GM23338 (cell line): ENCODE data around the gene MAST2. TPM values are rescaled to one million over a fixed set of nuclear protein-coding genes. Genes with fewer than 3 reads are reported as not detected.

Experiments used
- ATAC-seq: fragments of 200-7000 bp; cut with Tn5 transposase; 3 replicates; pipeline ENCODE4 v1.9.1; 2020
- DNase-seq: peaks from one replicate; pipeline ENCODE4 v3.0.0-alpha.2; 2015; ENCODE audit warnings: low spot score
- H2AFZ ChIP-seq: fragments of 200-600 bp; sonication (generic); 2 replicates; pipeline ENCODE4 v1.8.0; 2016; ENCODE audit warnings: antibody characterized with exemption, mild to moderate bottlenecking, moderate library complexity
- H3F3A ChIP-seq: fragments of 200-600 bp; sonication (generic); replicated peaks from 2 replicates; pipeline ENCODE4 v1.8.0; 2017; ENCODE audit warnings: antibody characterized with exemption, mixed run types, low read depth
- H3K27ac ChIP-seq: fragments of 200-600 bp; sonication (generic); 2 replicates; pipeline ENCODE4 v1.6.1; 2016; ENCODE audit warnings: low read depth
- H3K27me3 ChIP-seq: fragments of 200-600 bp; sonication (generic); 2 replicates; pipeline ENCODE4 v1.8.0; 2016; ENCODE audit warnings: mild to moderate bottlenecking, mixed run types, moderate library complexity; ENCODE audit not compliant: insufficient read depth
- H3K36me3 ChIP-seq: fragments of 200-600 bp; sonication (generic); 2 replicates; pipeline ENCODE4 v1.8.0; 2016; ENCODE audit warnings: mild to moderate bottlenecking; ENCODE audit not compliant: insufficient read depth
- H3K4me1 ChIP-seq: fragments of 200-600 bp; sonication (generic); 2 replicates; pipeline ENCODE4 v1.8.0; 2016; ENCODE audit warnings: mild to moderate bottlenecking, moderate library complexity; ENCODE audit not compliant: insufficient read depth
- H3K4me2 ChIP-seq: fragments of 200-600 bp; sonication (generic); 2 replicates; pipeline ENCODE4 v1.7.1; 2017; ENCODE audit warnings: mixed run types
- H3K4me3 ChIP-seq: fragments of 200-600 bp; sonication (generic); 2 replicates; pipeline ENCODE4 v1.6.1; 2016; ENCODE audit warnings: mixed run types
- H3K79me2 ChIP-seq: fragments of 200-600 bp; sonication (generic); replicated peaks from 2 replicates; pipeline ENCODE4 v1.8.0; 2017; ENCODE audit warnings: mild to moderate bottlenecking; ENCODE audit not compliant: insufficient read depth
- H3K9me2 ChIP-seq: fragments of 200-600 bp; sonication (generic); 2 replicates; pipeline ENCODE4 v1.8.0; 2017; ENCODE audit not compliant: insufficient read depth
- H4K20me1 ChIP-seq: fragments of 200-600 bp; sonication (generic); replicated peaks from 2 replicates; pipeline ENCODE4 v1.8.0; 2017; ENCODE audit warnings: mild to moderate bottlenecking; ENCODE audit not compliant: insufficient read depth
- H3K27ac Mint-ChIP-seq: 2 replicates; pipeline ENCODE4 v1.8.0; 2020; ENCODE audit warnings: inconsistent platforms, mild to moderate bottlenecking, moderate library complexity, mixed read lengths
- H3K27me3 Mint-ChIP-seq: 3 replicates; pipeline ENCODE4 v1.8.0; 2022; ENCODE audit warnings: low read depth, mild to moderate bottlenecking, moderate library complexity, mixed read lengths, inconsistent platforms; ENCODE audit not compliant: insufficient read depth, poor library complexity
- H3K36me3 Mint-ChIP-seq: 3 replicates; pipeline ENCODE4 v1.8.0; 2021; ENCODE audit warnings: low read depth, mild to moderate bottlenecking, inconsistent platforms, moderate library complexity, mixed read lengths
- H3K4me1 Mint-ChIP-seq: 3 replicates; pipeline ENCODE4 v1.8.0; 2020; ENCODE audit warnings: mild to moderate bottlenecking, inconsistent platforms, mixed read lengths
- H3K4me3 Mint-ChIP-seq: 3 replicates; pipeline ENCODE4 v1.8.0; 2021; ENCODE audit warnings: moderate library complexity, mild to moderate bottlenecking, inconsistent platforms, mixed read lengths
- H3K9me3 Mint-ChIP-seq: 3 replicates; pipeline ENCODE4 v1.8.0; 2020; ENCODE audit warnings: moderate library complexity, mild to moderate bottlenecking, inconsistent platforms, mixed read lengths
- CTCF ChIP-seq, 2 experiments: fragments of 200-600 bp in 1 of 2; sonication (generic) in 1 of 2; conservative IDR thresholded peaks; 2 replicates each; pipeline versions ENCODE4 v1.5.1 to v1.6.1; 2016 to 2017; ENCODE audit warnings: antibody characterized with exemption in 2 of 2, low read depth in 2 of 2, mild to moderate bottlenecking in 2 of 2, moderate library complexity in 1 of 2
- EZH2phosphoT487 ChIP-seq: fragments of 200-600 bp; sonication (generic); IDR thresholded peaks from one replicate; pipeline ENCODE4 v1.8.1; 2018; ENCODE audit warnings: antibody characterized with exemption; ENCODE audit not compliant: unreplicated experiment
- JUNB ChIP-seq: IDR thresholded peaks from one replicate; pipeline ENCODE4 v1.6.1; 2016; ENCODE audit warnings: antibody characterized with exemption; ENCODE audit not compliant: unreplicated experiment
- NANOG ChIP-seq: IDR thresholded peaks from 2 replicates; pipeline ENCODE4 v1.6.1; 2016; ENCODE audit warnings: antibody characterized with exemption, borderline replicate concordance
- POLR2AphosphoS5 ChIP-seq: IDR thresholded peaks from 2 replicates; pipeline ENCODE4 v1.6.1; 2016; ENCODE audit warnings: antibody characterized with exemption, low read depth
- STAT1 ChIP-seq: IDR thresholded peaks from one replicate; pipeline ENCODE4 v1.6.1; 2016; ENCODE audit warnings: antibody characterized with exemption; ENCODE audit not compliant: unreplicated experiment
- ZNF331 ChIP-seq: fragments of 250-450 bp; sonication (Bioruptor Pico); IDR thresholded peaks from 2 replicates; pipeline ENCODE4 v1.5.0; 2020; ENCODE audit warnings: low read depth, mild to moderate bottlenecking, moderate library complexity
- polyA plus RNA-seq: library from polyadenylated mRNA; unstranded; fragments of >200 nt; fragmentation: Nextera tagmentation; extraction: Ambion mirVana; gene quantifications from 2 replicates; pipeline ENCODE4 v1.2.1, GENCODE V29; 2016
- total RNA-seq: library from RNA; depleted of rRNA; stranded (reverse); fragments of >200 nt; shearing (Covaris generic); gene quantifications from 2 replicates; pipeline ENCODE4 v1.2.3, GENCODE V29; 2014
- TF ChIP-seq, protein P1 (sequence below): fragments of 250-450 bp; sonication (Bioruptor Pico); IDR thresholded peaks from 2 replicates; pipeline ENCODE4 v1.5.0; 2020; ENCODE audit warnings: mild to moderate bottlenecking, moderate library complexity
- TF ChIP-seq, protein P2 (sequence below): IDR thresholded peaks from 2 replicates; pipeline ENCODE4 v1.6.1; 2016; ENCODE audit warnings: antibody characterized with exemption

MAST2 gene
- total and polyA plus RNA-seq, 2 experiments from 2014 or later: 11.5 to 57.7 TPM

DNA sequence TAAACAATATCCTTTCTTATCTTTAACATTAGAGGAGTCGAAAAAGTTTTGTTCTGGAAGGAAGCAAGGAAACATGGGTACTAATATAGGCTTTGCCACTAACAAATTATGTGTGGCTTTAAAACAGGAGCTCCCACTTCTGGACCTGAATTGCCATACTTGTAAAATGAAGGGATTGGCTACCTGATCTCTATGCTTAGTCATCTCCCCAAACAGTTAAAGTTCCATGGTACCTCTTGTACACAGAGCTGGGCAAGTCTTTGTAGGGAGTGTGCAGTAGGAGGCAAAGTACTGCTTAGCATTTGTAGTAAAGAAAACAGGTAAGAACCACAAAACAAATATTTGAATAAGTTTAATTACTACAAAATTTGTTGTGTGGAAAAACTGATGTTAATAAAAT lies 81.3 kb downstream of the MAST2 start (continued):
- TF ChIP-seq, protein P1, sequence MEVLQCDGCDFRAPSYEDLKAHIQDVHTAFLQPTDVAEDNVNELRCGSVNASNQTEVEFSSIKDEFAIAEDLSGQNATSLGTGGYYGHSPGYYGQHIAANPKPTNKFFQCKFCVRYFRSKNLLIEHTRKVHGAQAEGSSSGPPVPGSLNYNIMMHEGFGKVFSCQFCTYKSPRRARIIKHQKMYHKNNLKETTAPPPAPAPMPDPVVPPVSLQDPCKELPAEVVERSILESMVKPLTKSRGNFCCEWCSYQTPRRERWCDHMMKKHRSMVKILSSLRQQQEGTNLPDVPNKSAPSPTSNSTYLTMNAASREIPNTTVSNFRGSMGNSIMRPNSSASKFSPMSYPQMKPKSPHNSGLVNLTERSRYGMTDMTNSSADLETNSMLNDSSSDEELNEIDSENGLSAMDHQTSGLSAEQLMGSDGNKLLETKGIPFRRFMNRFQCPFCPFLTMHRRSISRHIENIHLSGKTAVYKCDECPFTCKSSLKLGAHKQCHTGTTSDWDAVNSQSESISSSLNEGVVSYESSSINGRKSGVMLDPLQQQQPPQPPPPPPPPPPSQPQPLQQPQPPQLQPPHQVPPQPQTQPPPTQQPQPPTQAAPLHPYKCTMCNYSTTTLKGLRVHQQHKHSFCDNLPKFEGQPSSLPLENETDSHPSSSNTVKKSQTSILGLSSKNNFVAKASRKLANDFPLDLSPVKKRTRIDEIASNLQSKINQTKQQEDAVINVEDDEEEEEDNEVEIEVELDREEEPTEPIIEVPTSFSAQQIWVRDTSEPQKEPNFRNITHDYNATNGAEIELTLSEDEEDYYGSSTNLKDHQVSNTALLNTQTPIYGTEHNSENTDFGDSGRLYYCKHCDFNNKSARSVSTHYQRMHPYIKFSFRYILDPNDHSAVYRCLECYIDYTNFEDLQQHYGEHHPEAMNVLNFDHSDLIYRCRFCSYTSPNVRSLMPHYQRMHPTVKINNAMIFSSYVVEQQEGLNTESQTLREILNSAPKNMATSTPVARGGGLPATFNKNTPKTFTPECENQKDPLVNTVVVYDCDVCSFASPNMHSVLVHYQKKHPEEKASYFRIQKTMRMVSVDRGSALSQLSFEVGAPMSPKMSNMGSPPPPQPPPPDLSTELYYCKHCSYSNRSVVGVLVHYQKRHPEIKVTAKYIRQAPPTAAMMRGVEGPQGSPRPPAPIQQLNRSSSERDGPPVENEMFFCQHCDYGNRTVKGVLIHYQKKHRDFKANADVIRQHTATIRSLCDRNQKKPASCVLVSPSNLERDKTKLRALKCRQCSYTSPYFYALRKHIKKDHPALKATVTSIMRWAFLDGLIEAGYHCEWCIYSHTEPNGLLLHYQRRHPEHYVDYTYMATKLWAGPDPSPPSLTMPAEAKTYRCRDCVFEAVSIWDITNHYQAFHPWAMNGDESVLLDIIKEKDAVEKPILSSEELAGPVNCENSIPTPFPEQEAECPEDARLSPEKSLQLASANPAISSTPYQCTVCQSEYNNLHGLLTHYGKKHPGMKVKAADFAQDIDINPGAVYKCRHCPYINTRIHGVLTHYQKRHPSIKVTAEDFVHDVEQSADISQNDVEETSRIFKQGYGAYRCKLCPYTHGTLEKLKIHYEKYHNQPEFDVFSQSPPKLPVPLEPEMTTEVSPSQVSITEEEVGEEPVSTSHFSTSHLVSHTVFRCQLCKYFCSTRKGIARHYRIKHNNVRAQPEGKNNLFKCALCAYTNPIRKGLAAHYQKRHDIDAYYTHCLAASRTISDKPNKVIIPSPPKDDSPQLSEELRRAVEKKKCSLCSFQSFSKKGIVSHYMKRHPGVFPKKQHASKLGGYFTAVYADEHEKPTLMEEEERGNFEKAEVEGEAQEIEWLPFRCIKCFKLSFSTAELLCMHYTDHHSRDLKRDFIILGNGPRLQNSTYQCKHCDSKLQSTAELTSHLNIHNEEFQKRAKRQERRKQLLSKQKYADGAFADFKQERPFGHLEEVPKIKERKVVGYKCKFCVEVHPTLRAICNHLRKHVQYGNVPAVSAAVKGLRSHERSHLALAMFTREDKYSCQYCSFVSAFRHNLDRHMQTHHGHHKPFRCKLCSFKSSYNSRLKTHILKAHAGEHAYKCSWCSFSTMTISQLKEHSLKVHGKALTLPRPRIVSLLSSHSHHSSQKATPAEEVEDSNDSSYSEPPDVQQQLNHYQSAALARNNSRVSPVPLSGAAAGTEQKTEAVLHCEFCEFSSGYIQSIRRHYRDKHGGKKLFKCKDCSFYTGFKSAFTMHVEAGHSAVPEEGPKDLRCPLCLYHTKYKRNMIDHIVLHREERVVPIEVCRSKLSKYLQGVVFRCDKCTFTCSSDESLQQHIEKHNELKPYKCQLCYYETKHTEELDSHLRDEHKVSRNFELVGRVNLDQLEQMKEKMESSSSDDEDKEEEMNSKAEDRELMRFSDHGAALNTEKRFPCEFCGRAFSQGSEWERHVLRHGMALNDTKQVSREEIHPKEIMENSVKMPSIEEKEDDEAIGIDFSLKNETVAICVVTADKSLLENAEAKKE (CRISPR knock-in tag): no peak
- TF ChIP-seq ZNF331 (CRISPR knock-in tag) (no peak), EZH2phosphoT487 (no peak), JUNB (no peak), POLR2AphosphoS5 (no peak)

DNA sequence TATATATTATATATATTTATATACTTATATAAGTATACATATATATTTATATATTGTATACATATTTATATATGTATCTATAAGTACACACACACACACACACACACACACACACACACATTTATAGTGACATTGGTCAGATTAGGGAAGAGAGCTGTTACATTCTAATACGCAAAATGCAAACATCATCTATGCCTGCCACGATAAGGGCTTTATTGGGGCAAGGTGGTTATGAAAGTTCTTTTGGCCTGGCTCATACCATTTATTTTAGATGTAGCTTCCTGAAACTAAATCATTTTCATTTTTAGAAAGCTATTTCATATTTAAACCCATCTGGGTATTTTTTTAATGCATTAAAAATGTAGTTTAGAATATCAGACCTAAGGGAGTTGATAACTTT lies 82.8 kb downstream of the MAST2 start:
- ATAC-seq: no peak
- H3K36me3 Mint-ChIP-seq: peaks cover 12% of the 10 kb centered on the region; the same call in 2 of the 3 replicates
- no peak for TF ChIP-seq JUNB
- TF ChIP-seq, protein P2, sequence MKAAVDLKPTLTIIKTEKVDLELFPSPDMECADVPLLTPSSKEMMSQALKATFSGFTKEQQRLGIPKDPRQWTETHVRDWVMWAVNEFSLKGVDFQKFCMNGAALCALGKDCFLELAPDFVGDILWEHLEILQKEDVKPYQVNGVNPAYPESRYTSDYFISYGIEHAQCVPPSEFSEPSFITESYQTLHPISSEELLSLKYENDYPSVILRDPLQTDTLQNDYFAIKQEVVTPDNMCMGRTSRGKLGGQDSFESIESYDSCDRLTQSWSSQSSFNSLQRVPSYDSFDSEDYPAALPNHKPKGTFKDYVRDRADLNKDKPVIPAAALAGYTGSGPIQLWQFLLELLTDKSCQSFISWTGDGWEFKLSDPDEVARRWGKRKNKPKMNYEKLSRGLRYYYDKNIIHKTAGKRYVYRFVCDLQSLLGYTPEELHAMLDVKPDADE: no peak
- TF ChIP-seq STAT1: no peak
- no peak for TF ChIP-seq NANOG
- TF ChIP-seq CTCF (conservative IDR thresholded peaks at IDR 0.05; ENCODE audit: low read depth in 2 of 2): no peak
- no peak for TF ChIP-seq POLR2AphosphoS5
- TF ChIP-seq ZNF331 (CRISPR knock-in tag): no peak

More for the DNA sequence above, 82.8 kb downstream of the MAST2 start:
- H3K27ac Mint-ChIP-seq: no peak overlapping the region
- H3K4me3 Mint-ChIP-seq: no peak overlapping the region
- Histone ChIP-seq H4K20me1 (no peaks in the 10 kb centered on the region), H3K27me3 (no peaks in the 10 kb centered on the region), H3F3A (no peaks in the 10 kb centered on the region), H3K79me2 (peaks cover 4% of the 10 kb centered on the region; the same call in 1 of the 2 replicates), H3K36me3 (no peaks in the 10 kb centered on the region), H3K4me3 (no peak overlapping the region), H3K4me2 (no peak overlapping the region), H3K9me2 (no peaks in the 10 kb centered on the region), H3K4me1 (no peaks in the 10 kb centered on the region), H3K27ac (no peak overlapping the region), H2AFZ (no peak overlapping the region)
- peaks cover 3% of the 10 kb centered on the region for H3K27me3 Mint-ChIP-seq
- no peak for DNase-seq
- no peaks in the 10 kb centered on the region; the same call in 2 of the 3 replicates for H3K4me1 Mint-ChIP-seq
- peaks cover 4% of the 10 kb centered on the region; the same call in 1 of the 3 replicates for H3K9me3 Mint-ChIP-seq
